Fibroblast of mammary gland (primary cell): ENCODE results near the gene SUGCT.

ENCODE experiments used
- DNase-seq: peaks from one replicate; pipeline ENCODE4 v3.0.0-alpha.2; 2010; ENCODE audit warnings: low read depth
- H3K4me3 ChIP-seq: 2 replicates; pipeline ENCODE4 v1.5.1; 2011; ENCODE audit warnings: low read depth, mild to moderate bottlenecking, low read length, moderate library complexity; ENCODE audit not compliant: control insufficient read depth
- TF ChIP-seq, protein P1 (sequence below): conservative IDR thresholded peaks from 2 replicates; pipeline ENCODE4 v1.5.1; 2011; ENCODE audit warnings: low read depth, low read length, inconsistent platforms; ENCODE audit not compliant: control insufficient read depth, insufficient read depth

SUGCT gene

GRCh38 chr7:40356312-40356711, 221.5 kb downstream of the SUGCT start:
- TF ChIP-seq, protein P1, sequence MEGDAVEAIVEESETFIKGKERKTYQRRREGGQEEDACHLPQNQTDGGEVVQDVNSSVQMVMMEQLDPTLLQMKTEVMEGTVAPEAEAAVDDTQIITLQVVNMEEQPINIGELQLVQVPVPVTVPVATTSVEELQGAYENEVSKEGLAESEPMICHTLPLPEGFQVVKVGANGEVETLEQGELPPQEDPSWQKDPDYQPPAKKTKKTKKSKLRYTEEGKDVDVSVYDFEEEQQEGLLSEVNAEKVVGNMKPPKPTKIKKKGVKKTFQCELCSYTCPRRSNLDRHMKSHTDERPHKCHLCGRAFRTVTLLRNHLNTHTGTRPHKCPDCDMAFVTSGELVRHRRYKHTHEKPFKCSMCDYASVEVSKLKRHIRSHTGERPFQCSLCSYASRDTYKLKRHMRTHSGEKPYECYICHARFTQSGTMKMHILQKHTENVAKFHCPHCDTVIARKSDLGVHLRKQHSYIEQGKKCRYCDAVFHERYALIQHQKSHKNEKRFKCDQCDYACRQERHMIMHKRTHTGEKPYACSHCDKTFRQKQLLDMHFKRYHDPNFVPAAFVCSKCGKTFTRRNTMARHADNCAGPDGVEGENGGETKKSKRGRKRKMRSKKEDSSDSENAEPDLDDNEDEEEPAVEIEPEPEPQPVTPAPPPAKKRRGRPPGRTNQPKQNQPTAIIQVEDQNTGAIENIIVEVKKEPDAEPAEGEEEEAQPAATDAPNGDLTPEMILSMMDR, result no peak
- DNase-seq, result peak; percentile 44
- no peak overlapping the region for H3K4me3 ChIP-seq

GRCh38 chr7:40356871-40357709, 222.3 kb downstream of the SUGCT start:
- TF ChIP-seq, protein P1, result no peak
- H3K4me3 ChIP-seq, result no peak overlapping the region
- DNase-seq, result peak; percentile 44

- TF ChIP-seq, protein P1, result no peak
- no peak for DNase-seq
- H3K4me3 ChIP-seq, result no peak overlapping the region
Observed at GRCh38 chr7:40369641-40370277, 235.0 kb downstream of the SUGCT start.

- DNase-seq, result peak; percentile 50
- H3K4me3 ChIP-seq, result no peak overlapping the region
- TF ChIP-seq, protein P1, result no peak
Observed at GRCh38 chr7:40371806-40372440, 237.1 kb downstream of the SUGCT start.

DNA sequence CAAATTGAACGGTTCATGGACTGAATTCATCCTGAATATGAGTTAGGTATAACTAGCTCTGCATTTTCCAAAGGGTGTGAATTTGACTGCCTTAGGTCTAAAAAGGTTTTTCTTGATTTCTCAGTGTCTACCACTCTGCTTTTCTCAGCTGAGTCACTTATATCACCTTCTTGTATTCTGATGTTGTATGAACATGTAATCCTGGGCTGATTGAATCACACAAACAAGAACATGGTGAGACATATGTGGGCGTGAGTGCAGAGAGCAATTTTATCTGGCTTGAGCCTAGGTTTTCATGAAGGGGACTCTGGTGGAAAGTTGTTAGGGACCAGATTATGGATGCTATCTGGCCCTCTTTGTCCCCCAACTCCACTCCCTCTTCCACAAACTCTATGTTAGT, 239.8 kb downstream of the SUGCT start:
- TF ChIP-seq, protein P1, result no peak
- peak; percentile 22 for DNase-seq
- no peak overlapping the region for H3K4me3 ChIP-seq

DNA sequence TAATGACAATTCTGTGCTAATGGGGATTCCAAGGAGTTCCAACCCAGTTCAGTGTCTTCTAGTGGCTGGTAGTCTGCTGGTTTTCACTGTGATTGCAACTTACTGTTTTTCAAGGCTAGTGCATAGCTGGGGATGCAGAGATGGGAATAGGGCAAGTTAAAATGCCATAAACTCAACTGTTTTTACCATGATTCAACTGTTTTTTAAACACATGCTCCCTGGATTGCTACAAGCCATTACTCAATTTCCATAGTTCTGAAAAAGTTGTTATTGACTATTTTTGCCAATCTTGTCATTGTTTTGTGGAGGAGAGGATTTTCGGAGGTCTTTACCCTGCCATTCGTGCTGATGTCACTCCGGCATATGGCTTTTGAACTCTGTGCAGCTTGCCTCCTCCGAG, 245.3 kb downstream of the SUGCT start:
- no peak overlapping the region for H3K4me3 ChIP-seq
- TF ChIP-seq, protein P1, result no peak
- no peak for DNase-seq
